Measurements from ENCODE around the gene MACF1. TPM values are rescaled to one million over a fixed set of nuclear protein-coding genes. Genes with fewer than 3 reads are reported as not detected.

The MACF1 gene
- total RNA-seq, 2 donors from 2014 or later, result 214 to 251 TPM

GRCh38 chr1:39522661-39523567 is 318.4 kb downstream of the MACF1 start:
- Histone ChIP-seq H3K9ac (ENCODE audit: extremely low read depth, low read length, poor library complexity, severe bottlenecking) (no peak overlapping the region), H3K9me3 (ENCODE audit: control insufficient read depth, low read length) (no peaks in the 10 kb centered on the region), H3K36me3 (ENCODE audit: control insufficient read depth, insufficient read depth, low read length) (peaks cover 2% of the 10 kb centered on the region), H3K4me3 (ENCODE audit: low read length) (no peak overlapping the region), H3K27ac (ENCODE audit: low read depth, low read length) (peak overlapping the region; percentile 1), H3K4me1 (ENCODE audit: control insufficient read depth, insufficient read depth, low read length) (no peaks in the 10 kb centered on the region), H3K27me3 (ENCODE audit: control insufficient read depth, insufficient read depth, low read length, poor library complexity, severe bottlenecking) (no peaks in the 10 kb centered on the region)
- Mint-ChIP-seq H3K4me3 (no peak overlapping the region), H3K36me3 (ENCODE audit: low read depth) (peaks cover 6% of the 10 kb centered on the region), H3K27ac (no peak overlapping the region), H3K4me1 (peaks cover 2% of the 10 kb centered on the region), H3K9me3 (no peaks in the 10 kb centered on the region), H3K27me3 (ENCODE audit: insufficient read depth) (peaks cover 3% of the 10 kb centered on the region)
- 88% methylated on average over 20 to 29 of the region's 29 CpGs for WGBS, 2 experiments (ENCODE audit: insufficient coverage in 1 of 2, insufficient read length in 1 of 2)
- TF ChIP-seq CTCF (conservative IDR thresholded peaks at IDR 0.05), result no peak
- DNase-seq, result no peak

- Mint-ChIP-seq H3K9me3 (no peaks in the 10 kb centered on the region), H3K4me3 (no peak overlapping the region), H3K4me1 (peaks cover 2% of the 10 kb centered on the region), H3K36me3 (ENCODE audit: low read depth) (peaks cover 8% of the 10 kb centered on the region), H3K27ac (no peak overlapping the region), H3K27me3 (ENCODE audit: insufficient read depth) (peaks cover 2% of the 10 kb centered on the region)
- no peak overlapping the region for H3K27ac ChIP-seq (ENCODE audit: low read depth, low read length)
- H3K9me3 ChIP-seq (ENCODE audit: control insufficient read depth, low read length), result no peaks in the 10 kb centered on the region
- no peak overlapping the region for H3K9ac ChIP-seq (ENCODE audit: extremely low read depth, low read length, poor library complexity, severe bottlenecking)
- DNase-seq, result no peak
- H3K36me3 ChIP-seq (ENCODE audit: control insufficient read depth, insufficient read depth, low read length), result peaks cover 6% of the 10 kb centered on the region
- no peak for TF ChIP-seq CTCF (conservative IDR thresholded peaks at IDR 0.05)
- no peak overlapping the region for H3K4me3 ChIP-seq (ENCODE audit: low read length)
- H3K4me1 ChIP-seq (ENCODE audit: control insufficient read depth, insufficient read depth, low read length), result no peaks in the 10 kb centered on the region
- WGBS, 2 experiments (ENCODE audit: insufficient coverage in 1 of 2, insufficient read length in 1 of 2), result 83 to 96% methylated on average over 4 to 6 of the region's 6 CpGs
- no peaks in the 10 kb centered on the region for H3K27me3 ChIP-seq (ENCODE audit: control insufficient read depth, insufficient read depth, low read length, poor library complexity, severe bottlenecking)
These were observed 319.7 kb downstream of the MACF1 start for GRCh38 chr1:39524171-39524570.

GRCh38 chr1:39524591-39525365 is 320.3 kb downstream of the MACF1 start:
- Histone ChIP-seq H3K9ac (ENCODE audit: extremely low read depth, low read length, poor library complexity, severe bottlenecking) (no peak overlapping the region), H3K27me3 (ENCODE audit: control insufficient read depth, insufficient read depth, low read length, poor library complexity, severe bottlenecking) (no peaks in the 10 kb centered on the region), H3K4me1 (ENCODE audit: control insufficient read depth, insufficient read depth, low read length) (no peaks in the 10 kb centered on the region), H3K27ac (ENCODE audit: low read depth, low read length) (no peak overlapping the region), H3K4me3 (ENCODE audit: low read length) (no peak overlapping the region), H3K9me3 (ENCODE audit: control insufficient read depth, low read length) (no peaks in the 10 kb centered on the region), H3K36me3 (ENCODE audit: control insufficient read depth, insufficient read depth, low read length) (peaks cover 6% of the 10 kb centered on the region)
- peak overlapping the region; percentile 53 for H3K27ac Mint-ChIP-seq
- TF ChIP-seq CTCF (conservative IDR thresholded peaks at IDR 0.05), result no peak
- H3K4me1 Mint-ChIP-seq, result no peaks in the 10 kb centered on the region
- WGBS, 2 experiments (ENCODE audit: insufficient coverage in 1 of 2, insufficient read length in 1 of 2), result 90 to 96% methylated on average over 8 to 15 of the region's 15 CpGs
- H3K9me3 Mint-ChIP-seq, result no peaks in the 10 kb centered on the region
- H3K36me3 Mint-ChIP-seq (ENCODE audit: low read depth), result peaks cover 11% of the 10 kb centered on the region
- no peak overlapping the region for H3K4me3 Mint-ChIP-seq
- DNase-seq, result no peak
- no peaks in the 10 kb centered on the region for H3K27me3 Mint-ChIP-seq (ENCODE audit: insufficient read depth)
